ENCODE measurements around the gene SYNE2.

The SYNE2 gene

GRCh38 chr14:63952933-63953437 lies 100.2 kb downstream of the SYNE2 start:
- Histone ChIP-seq H3K9ac (no peak overlapping the region), H2AFZ (ENCODE audit: low read depth) (no peak overlapping the region), H3K4me1 (ENCODE audit: low read depth, poor library complexity, severe bottlenecking) (no peaks in the 10 kb centered on the region), H3K4me3 (IDR thresholded peaks at IDR 0.05; ENCODE audit: insufficient read depth, low read depth, low read length) (no peak overlapping the region), H3K36me3 (ENCODE audit: insufficient read depth) (no peaks in the 10 kb centered on the region), H3K4me2 (no peak overlapping the region), H3K79me2 (ENCODE audit: insufficient read depth, low read depth) (no peaks in the 10 kb centered on the region), H3K27ac (no peak overlapping the region), H4K20me1 (ENCODE audit: insufficient read depth) (no peaks in the 10 kb centered on the region), H3K27me3 (ENCODE audit: insufficient read depth, low read depth) (no peaks in the 10 kb centered on the region)
- TF ChIP-seq, protein P1, sequence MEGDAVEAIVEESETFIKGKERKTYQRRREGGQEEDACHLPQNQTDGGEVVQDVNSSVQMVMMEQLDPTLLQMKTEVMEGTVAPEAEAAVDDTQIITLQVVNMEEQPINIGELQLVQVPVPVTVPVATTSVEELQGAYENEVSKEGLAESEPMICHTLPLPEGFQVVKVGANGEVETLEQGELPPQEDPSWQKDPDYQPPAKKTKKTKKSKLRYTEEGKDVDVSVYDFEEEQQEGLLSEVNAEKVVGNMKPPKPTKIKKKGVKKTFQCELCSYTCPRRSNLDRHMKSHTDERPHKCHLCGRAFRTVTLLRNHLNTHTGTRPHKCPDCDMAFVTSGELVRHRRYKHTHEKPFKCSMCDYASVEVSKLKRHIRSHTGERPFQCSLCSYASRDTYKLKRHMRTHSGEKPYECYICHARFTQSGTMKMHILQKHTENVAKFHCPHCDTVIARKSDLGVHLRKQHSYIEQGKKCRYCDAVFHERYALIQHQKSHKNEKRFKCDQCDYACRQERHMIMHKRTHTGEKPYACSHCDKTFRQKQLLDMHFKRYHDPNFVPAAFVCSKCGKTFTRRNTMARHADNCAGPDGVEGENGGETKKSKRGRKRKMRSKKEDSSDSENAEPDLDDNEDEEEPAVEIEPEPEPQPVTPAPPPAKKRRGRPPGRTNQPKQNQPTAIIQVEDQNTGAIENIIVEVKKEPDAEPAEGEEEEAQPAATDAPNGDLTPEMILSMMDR (conservative IDR thresholded peaks at IDR 0.05; ENCODE audit: low read depth, low read length) = no peak

GRCh38 chr14:63956326-63956725 lies 103.5 kb downstream of the SYNE2 start:
- no peaks in the 10 kb centered on the region for H4K20me1 ChIP-seq (ENCODE audit: insufficient read depth)
- H3K4me2 ChIP-seq = no peak overlapping the region
- H3K36me3 ChIP-seq (ENCODE audit: insufficient read depth) = no peaks in the 10 kb centered on the region
- H2AFZ ChIP-seq (ENCODE audit: low read depth) = no peak overlapping the region
- no peaks in the 10 kb centered on the region for H3K79me2 ChIP-seq (ENCODE audit: insufficient read depth, low read depth)
- no peak overlapping the region for H3K9ac ChIP-seq
- no peak overlapping the region for H3K4me3 ChIP-seq (IDR thresholded peaks at IDR 0.05; ENCODE audit: insufficient read depth, low read depth, low read length)
- H3K4me1 ChIP-seq (ENCODE audit: low read depth, poor library complexity, severe bottlenecking) = no peaks in the 10 kb centered on the region
- H3K27me3 ChIP-seq (ENCODE audit: insufficient read depth, low read depth) = no peaks in the 10 kb centered on the region
- H3K27ac ChIP-seq = no peak overlapping the region
- TF ChIP-seq, protein P1 (conservative IDR thresholded peaks at IDR 0.05; ENCODE audit: low read depth, low read length) = no peak

DNA sequence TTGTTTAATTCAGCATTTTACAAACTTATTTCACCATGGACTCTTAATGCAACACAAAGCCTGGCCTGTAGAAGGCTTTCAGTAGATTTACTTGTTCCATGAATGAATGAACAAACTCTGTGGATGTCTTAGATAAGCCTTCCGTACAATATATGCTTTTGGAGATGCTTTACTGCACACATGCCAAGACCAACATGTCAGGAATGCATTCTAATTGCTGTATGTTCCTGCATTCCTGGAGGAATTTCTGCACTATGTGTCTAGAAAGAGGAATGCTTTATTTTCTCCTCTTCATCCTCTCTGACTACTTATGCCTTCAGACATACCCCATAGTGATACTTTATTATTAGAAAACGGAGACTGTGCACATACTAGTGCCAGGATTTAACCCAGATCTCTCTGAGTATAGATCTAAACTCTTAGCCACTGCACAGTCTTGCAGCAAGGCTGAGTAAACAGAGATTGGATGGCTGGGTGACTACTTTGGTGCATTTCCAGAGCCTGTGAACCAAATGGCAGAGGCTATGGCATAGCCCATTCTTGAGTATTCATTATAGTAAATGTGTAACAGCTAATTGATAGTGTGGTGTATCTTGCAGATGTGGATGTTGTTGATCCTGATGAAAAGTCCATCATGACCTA lies 108.2 kb downstream of the SYNE2 start:
- Histone ChIP-seq H2AFZ (ENCODE audit: low read depth) (no peak overlapping the region), H3K79me2 (ENCODE audit: insufficient read depth, low read depth) (no peaks in the 10 kb centered on the region), H3K27ac (no peak overlapping the region), H3K4me2 (no peak overlapping the region), H3K4me3 (IDR thresholded peaks at IDR 0.05; ENCODE audit: insufficient read depth, low read depth, low read length) (no peak overlapping the region), H3K36me3 (ENCODE audit: insufficient read depth) (no peaks in the 10 kb centered on the region), H3K9ac (no peak overlapping the region), H3K4me1 (ENCODE audit: low read depth, poor library complexity, severe bottlenecking) (no peaks in the 10 kb centered on the region), H4K20me1 (ENCODE audit: insufficient read depth) (no peaks in the 10 kb centered on the region), H3K27me3 (ENCODE audit: insufficient read depth, low read depth) (no peaks in the 10 kb centered on the region)
- TF ChIP-seq, protein P1 (conservative IDR thresholded peaks at IDR 0.05; ENCODE audit: low read depth, low read length) = no peak

DNA sequence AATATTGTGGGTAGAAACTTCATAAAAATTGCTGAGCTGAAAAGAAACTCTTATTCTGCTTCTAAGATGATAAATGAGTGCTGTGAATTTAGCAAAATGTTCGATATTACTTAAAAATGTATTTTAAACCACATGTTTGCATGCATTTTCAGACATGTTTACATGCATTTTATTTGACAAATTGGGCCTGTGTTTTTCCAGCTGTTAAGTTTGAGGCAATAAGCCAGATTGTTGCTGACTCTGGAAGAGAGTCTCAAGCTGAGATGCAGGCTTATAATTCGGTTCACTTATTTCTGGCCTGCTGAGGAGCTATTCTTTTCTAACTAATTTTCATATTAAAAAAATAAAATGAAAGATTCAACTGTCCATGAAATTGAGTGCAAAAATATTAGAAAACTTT lies 110.1 kb downstream of the SYNE2 start:
- no peak overlapping the region for H3K4me3 ChIP-seq (IDR thresholded peaks at IDR 0.05; ENCODE audit: insufficient read depth, low read depth, low read length)
- TF ChIP-seq, protein P1 (conservative IDR thresholded peaks at IDR 0.05; ENCODE audit: low read depth, low read length) = no peak
- H4K20me1 ChIP-seq (ENCODE audit: insufficient read depth) = no peaks in the 10 kb centered on the region
- H3K36me3 ChIP-seq (ENCODE audit: insufficient read depth) = no peaks in the 10 kb centered on the region
- no peaks in the 10 kb centered on the region for H3K79me2 ChIP-seq (ENCODE audit: insufficient read depth, low read depth)
- no peak overlapping the region for H2AFZ ChIP-seq (ENCODE audit: low read depth)
- no peak overlapping the region for H3K4me2 ChIP-seq
- H3K27ac ChIP-seq = no peak overlapping the region
- H3K4me1 ChIP-seq (ENCODE audit: low read depth, poor library complexity, severe bottlenecking) = no peaks in the 10 kb centered on the region
- H3K9ac ChIP-seq = no peak overlapping the region
- H3K27me3 ChIP-seq (ENCODE audit: insufficient read depth, low read depth) = no peaks in the 10 kb centered on the region

Measured in KMS-11 (cell line).